HG03159 (cell line): ENCODE measurements around the gene ZNF775.
A peak's percentile ranks its signal among the peaks of the same experiment; 100 is the strongest.

Source experiments
- ATAC-seq: cut with Tn5 transposase; IDR thresholded peaks from one replicate; pipeline ENCODE4 v1.9.1; 2021; ENCODE audit warnings: mild to moderate bottlenecking, moderate library complexity; ENCODE audit not compliant: unreplicated experiment

Gene ZNF775

GRCh38 chr7:150378853-150379440 is at the start of gene ZNF775:
ZNF775 (plus strand) TSS chr7:150379330; CDS start chr7:150388471, 9,141 bp downstream.
- ATAC-seq = peak; percentile 69

- ATAC-seq = no peak
Observed at GRCh38 chr7:150329331-150330120, 49.6 kb upstream of the ZNF775 start.

- no peak for ATAC-seq
Observed at GRCh38 chr7:150330211-150330885, 48.8 kb upstream of the ZNF775 start.

- ATAC-seq = no peak
Observed at GRCh38 chr7:150332852-150333635, 46.1 kb upstream of the ZNF775 start.

GRCh38 chr7:150333659-150334058 is 45.5 kb upstream of the ZNF775 start:
- no peak for ATAC-seq

GRCh38 chr7:150334108-150334507 is 45.0 kb upstream of the ZNF775 start:
- ATAC-seq = no peak

GRCh38 chr7:150335108-150335773 is 43.9 kb upstream of the ZNF775 start:
- ATAC-seq = no peak

GRCh38 chr7:150335774-150336112 is 43.4 kb upstream of the ZNF775 start:
- ATAC-seq = no peak

- ATAC-seq = no peak
Observed at GRCh38 chr7:150336746-150337145, 42.4 kb upstream of the ZNF775 start.

GRCh38 chr7:150337179-150337578 is 42.0 kb upstream of the ZNF775 start:
- ATAC-seq = no peak

- no peak for ATAC-seq
Observed at GRCh38 chr7:150337659-150338081, 41.5 kb upstream of the ZNF775 start.

- no peak for ATAC-seq
Observed at GRCh38 chr7:150338166-150338829, 40.8 kb upstream of the ZNF775 start.

- ATAC-seq = no peak
Observed at GRCh38 chr7:150339409-150339809, 39.7 kb upstream of the ZNF775 start.

GRCh38 chr7:150340024-150340749 is 38.9 kb upstream of the ZNF775 start:
- ATAC-seq = no peak

GRCh38 chr7:150340875-150341262 is 38.3 kb upstream of the ZNF775 start:
- ATAC-seq = no peak

- no peak for ATAC-seq
Observed at GRCh38 chr7:150341263-150342120, 37.6 kb upstream of the ZNF775 start, which contains the start of gene RARRES2. RARRES2 (minus strand) TSS chr7:150341629; CDS start chr7:150340609, 1,020 bp downstream.

GRCh38 chr7:150342121-150342408 is 37.1 kb upstream of the ZNF775 start:
- no peak for ATAC-seq

GRCh38 chr7:150343225-150343624 is 35.9 kb upstream of the ZNF775 start:
- no peak for ATAC-seq

GRCh38 chr7:150344299-150344698 is 34.8 kb upstream of the ZNF775 start:
- no peak for ATAC-seq
